ENCODE results near the gene USP21. TPM values are rescaled to one million over a fixed set of nuclear protein-coding genes. Genes with fewer than 3 reads are reported as not detected.

The USP21 gene
- total and polyA plus RNA-seq, 2 of the 4 experiments (the other 2 are of a cell fraction) = 6.3 to 23.8 TPM

- 70% methylated on average over 2 of the region's 8 CpGs; no CpG with 5 or more reads in 1 of the 2 experiments for WGBS, 2 experiments (ENCODE audit: extremely low coverage in 2 of 2, insufficient read length in 1 of 2)
- Histone ChIP-seq H3K56ac (ENCODE audit: extremely low read depth, insufficient read depth, low read length) (no peak overlapping the region; the same call in 1 of the 2 replicates), H3K27ac (ENCODE audit: insufficient read depth, low read length) (peak overlapping the region; percentile 64; the same call in 1 of the 2 replicates), H3K4me3 (ENCODE audit: insufficient read depth, low read depth, low read length) (no peak overlapping the region), H4K91ac (ENCODE audit: insufficient read depth, low read depth, low read length) (no peak overlapping the region), H2AK5ac (ENCODE audit: low read depth, low read length) (peak overlapping the region; percentile 1; the same call in 1 of the 2 replicates), H4K5ac (ENCODE audit: low read depth, low read length) (no peak overlapping the region), H3K18ac (ENCODE audit: low read depth, low read length) (no peak overlapping the region), H4K8ac (ENCODE audit: low read depth in 2 of 2, low read length in 2 of 2) (no peak overlapping the region; a peak in 1 of 4 replicates), H3K4ac (ENCODE audit: low read depth, low read length) (0 out of 2 replicates have a peak overlapping the region, but pooled peaks have one; percentile 1), H3K27me3 (ENCODE audit: control insufficient read depth, insufficient read depth, low read length) (no peaks in the 10 kb centered on the region), H2BK15ac (ENCODE audit: low read depth, low read length) (no peak overlapping the region), H3K14ac (replicated peaks; ENCODE audit: low read depth, low read length) (no peak overlapping the region), H2AFZ (replicated peaks; ENCODE audit: low read length, poor library complexity) (no peak overlapping the region), H3K23ac (ENCODE audit: low read depth, low read length) (no peak overlapping the region), H3K4me1 (ENCODE audit: control insufficient read depth, insufficient read depth, low read length) (peaks cover 11% of the 10 kb centered on the region), H2BK20ac (ENCODE audit: low read depth, low read length) (no peak overlapping the region), H3K9me1 (ENCODE audit: insufficient read depth, low read length) (peaks cover 11% of the 10 kb centered on the region), H4K20me1 (ENCODE audit: insufficient read depth, low read length) (peaks cover 12% of the 10 kb centered on the region), H2AK9ac (replicated peaks; ENCODE audit: low read depth, low read length, poor library complexity) (no peak overlapping the region), H3K9me3 (ENCODE audit: control insufficient read depth, insufficient read depth, low read length) (no peaks in the 10 kb centered on the region), H2BK120ac (ENCODE audit: low read depth, low read length) (peak overlapping the region; percentile 0; the same call in 1 of the 2 replicates), H3K36me3 (ENCODE audit: control insufficient read depth, insufficient read depth, low read length) (peaks cover 34% of the 10 kb centered on the region), H2BK5ac (ENCODE audit: low read depth, low read length, poor library complexity, severe bottlenecking) (peak overlapping the region; percentile 10), H3K79me1 (ENCODE audit: low read depth in 1 of 2, low read length in 2 of 2) (peaks cover 28 to 54% of the 10 kb centered on the region in 2 experiments), H3K9ac (ENCODE audit: low read depth, low read length) (peak overlapping the region; percentile 43; the same call in 1 of the 2 replicates), H3K4me2 (ENCODE audit: low read depth, low read length) (peak overlapping the region; percentile 62)
- intact Hi-C loops (cut with micrococcal nuclease) = no loop called here
- BruUV-seq (replicated peaks) = no TSS peak
- ATAC-seq (ENCODE audit: low read depth) (peak; percentile 63), DNase-seq (peak; percentile 72)
- dilution Hi-C loops (cut with HindIII; ENCODE audit: low sequenced_read_pairs, unreplicated experiment) = no loop called here
- ChIA-PET POLR2A (ENCODE audit: unreplicated experiment) (no interaction called here), CTCF (interaction anchor here (1.1 kb wide), 1 partner anchor 175 kb away, joined by 3 read pairs; no protein-coding TSS in a partner anchor)
- in situ Hi-C loops (cut with MboI; ENCODE audit: low sequenced_read_pairs) = no loop called here
- TF ChIP-seq NFE2L2 (IDR thresholded peaks at IDR 0.05; ENCODE audit: low read depth, low read length) (no peak), CEBPB (IDR thresholded peaks at IDR 0.05; ENCODE audit: low read depth, low read length) (no peak), FOS (IDR thresholded peaks at IDR 0.05; ENCODE audit: low read depth, low read length) (no peak), RAD21 (IDR thresholded peaks at IDR 0.05; ENCODE audit: low read length) (no peak), SMC3 (IDR thresholded peaks at IDR 0.05; ENCODE audit: low read depth, low read length) (no peak), MAFK (IDR thresholded peaks at IDR 0.05; ENCODE audit: low read depth, low read length) (no peak), ELK1 (IDR thresholded peaks at IDR 0.05; ENCODE audit: borderline replicate concordance, low read depth, low read length) (no peak), BHLHE40 (IDR thresholded peaks at IDR 0.05; ENCODE audit: low read depth, low read length) (no peak), RFX5 (IDR thresholded peaks at IDR 0.05; ENCODE audit: low read depth, low read length) (no peak), RCOR1 (IDR thresholded peaks at IDR 0.05; ENCODE audit: insufficient replicate concordance, low read length) (no peak), MXI1 (IDR thresholded peaks at IDR 0.05; ENCODE audit: borderline replicate concordance, low read depth, low read length) (no peak), POLR2A (IDR thresholded peaks at IDR 0.05; ENCODE audit: low read depth, low read length) (no peak), MAZ (IDR thresholded peaks at IDR 0.05; ENCODE audit: borderline replicate concordance, low read depth, low read length) (no peak), CHD1 (IDR thresholded peaks at IDR 0.05; ENCODE audit: low read depth, low read length) (no peak), USF2 (IDR thresholded peaks at IDR 0.05; ENCODE audit: low read depth, low read length) (no peak), CTCF (conservative IDR thresholded peaks at IDR 0.05; ENCODE audit: low read depth, low read length) (no peak)
Observed at GRCh38 chr1:161207173-161207572, 47.9 kb downstream of the USP21 start.

Data from IMR-90 (cell line).